Measurements from ENCODE around the gene CACNA1I. TPM values are rescaled to one million over a fixed set of nuclear protein-coding genes. Genes with fewer than 3 reads are reported as not detected.

CACNA1I gene
- total and polyA plus RNA-seq, 2 donors (not counting 3 experiments of a cell fraction or from before 2014, with no cell fraction given) = not detected

DNA sequence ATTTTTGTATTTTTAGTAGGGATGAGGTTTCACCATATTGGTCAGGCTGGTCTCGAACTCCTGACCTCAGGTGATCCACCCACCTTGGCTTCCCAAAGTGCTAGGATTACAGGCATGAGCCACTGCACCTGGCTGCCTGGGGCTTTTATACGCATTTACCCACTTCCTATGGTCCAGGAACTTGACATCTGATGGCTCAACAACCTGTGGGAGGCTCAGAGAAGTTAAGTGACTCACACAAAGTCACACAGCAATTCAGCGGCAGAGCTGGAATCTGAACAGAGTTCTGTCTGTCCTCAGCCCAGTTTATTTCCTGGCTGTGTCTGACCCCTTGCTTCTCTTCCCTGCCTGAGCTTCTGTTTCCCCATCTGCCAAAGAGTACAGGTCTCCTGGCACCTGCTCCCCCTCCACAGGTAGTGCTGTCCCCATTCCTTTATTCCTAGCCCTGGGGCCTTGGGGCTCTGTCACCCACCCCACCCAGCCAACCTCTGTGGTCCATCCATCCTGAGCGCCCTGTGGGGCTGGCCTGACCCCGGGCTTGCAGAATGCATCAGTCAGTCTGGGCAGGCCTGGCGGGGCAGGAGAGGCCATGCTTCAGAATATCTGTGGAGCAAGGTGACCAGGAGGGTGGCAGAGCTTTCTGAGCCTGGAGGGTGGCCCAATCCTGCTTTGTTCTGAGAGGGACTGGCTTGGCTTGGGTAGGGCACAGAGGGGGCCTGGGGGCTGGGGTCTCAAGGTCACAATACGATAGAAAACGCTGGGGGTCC, 50.6 kb downstream of the CACNA1I start:
- Histone ChIP-seq H3K9me3 (replicated peaks; ENCODE audit: control insufficient read depth, insufficient read depth, low read length) (no peaks in the 10 kb centered on the region), H3K9ac (replicated peaks; ENCODE audit: extremely low read depth, insufficient read depth, low read length) (no peak overlapping the region), H4K20me1 (replicated peaks; ENCODE audit: control insufficient read depth, extremely low read depth, insufficient read depth, low read length) (no peaks in the 10 kb centered on the region), H3K27me3 (ENCODE audit: control insufficient read depth in 2 of 2, insufficient read depth in 2 of 2, low read length in 2 of 2) (peaks cover 0 to 7% of the 10 kb centered on the region in 2 experiments), H3K9me1 (replicated peaks; ENCODE audit: control insufficient read depth, extremely low read depth, insufficient read depth, low read length) (no peaks in the 10 kb centered on the region), H2AFZ (ENCODE audit: low read depth, low read length) (no peak overlapping the region), H3K36me3 (ENCODE audit: control insufficient read depth in 2 of 2, extremely low read depth in 1 of 2, insufficient read depth in 2 of 2, low read length in 2 of 2) (no peaks in the 10 kb centered on the region), H3K4me2 (ENCODE audit: insufficient read depth, low read length) (no peak overlapping the region), H3K4me1 (ENCODE audit: control insufficient read depth, extremely low read depth, insufficient read depth, low read length) (no peaks in the 10 kb centered on the region), H3K79me2 (ENCODE audit: control insufficient read depth, insufficient read depth, low read length) (no peaks in the 10 kb centered on the region), H3K27ac (ENCODE audit: insufficient read depth, low read depth, low read length) (no peak overlapping the region), H3K4me3 (replicated peaks in 1 of 3; ENCODE audit: insufficient read depth in 1 of 3, low read depth in 1 of 3, low read length in 3 of 3) (no peak overlapping the region)
- no TSS peak for BruUV-seq (replicated peaks)
- POLR2A ChIA-PET = no interaction called here
- TF ChIP-seq JUN (IDR thresholded peaks at IDR 0.05; ENCODE audit: borderline replicate concordance, insufficient read depth, insufficient read length, low read depth) = no peak
- no peak for TF ChIP-seq POLR2AphosphoS5 (IDR thresholded peaks at IDR 0.05; ENCODE audit: insufficient read depth, low read depth, low read length)
- no peak for TF ChIP-seq CTCF (IDR thresholded peaks at IDR 0.05; ENCODE audit: extremely low read depth in 1 of 2, insufficient read depth in 1 of 2, low read depth in 1 of 2, low read length in 2 of 2)
- TF ChIP-seq MYC (IDR thresholded peaks at IDR 0.05; ENCODE audit: low read depth, low read length) = no peak
- TF ChIP-seq FOS (IDR thresholded peaks at IDR 0.05; ENCODE audit: borderline replicate concordance, insufficient read depth, low read length) = no peak
- dilution Hi-C loops (cut with MboI; ENCODE audit: extremely low pct_ligation_motif_present, low sequenced_read_pairs) = no loop called here
- intact Hi-C loops (cut with micrococcal nuclease) = no loop called here
- CTCF ChIA-PET = interaction anchor here (0.6 to 2.8 kb wide), 4 partner anchors 9 to 403 kb away, joined by 3 to 24 read pairs (median 3); no protein-coding TSS in a partner anchor
- DNase-seq (ENCODE audit: low read depth, low spot score) (no peak), FAIRE-seq (no peak)
